NCI-H1436 treated with DMSO at 0.1 percent for 48 hours (cell line): ENCODE measurements around the gene PCID2.

Experiments used
- DNase-seq: peaks from one replicate; lab custom pipeline; 2025; lab: John Stamatoyannopoulos, UW

PCID2 gene

DNA sequence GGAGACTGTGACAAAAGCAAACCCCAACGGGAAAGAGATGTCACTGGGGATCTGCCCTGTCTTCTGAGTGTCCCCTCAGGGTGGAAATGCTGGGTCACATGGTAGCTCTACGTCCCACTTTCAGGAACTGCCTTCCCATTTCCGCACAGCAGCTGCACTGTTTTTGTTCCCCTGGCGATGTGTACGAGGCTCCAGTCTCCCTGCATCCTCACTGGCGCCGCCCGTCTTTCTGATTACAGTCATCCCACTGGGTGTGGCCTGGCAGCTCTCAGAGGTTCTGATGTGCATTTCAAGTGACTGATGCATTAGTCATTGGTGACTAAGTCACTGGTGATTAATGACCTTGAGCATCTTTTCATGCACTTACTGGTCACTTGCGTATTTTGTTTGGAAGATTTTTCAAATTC, 21.2 kb downstream of the PCID2 start:
- no peak for DNase-seq

DNA sequence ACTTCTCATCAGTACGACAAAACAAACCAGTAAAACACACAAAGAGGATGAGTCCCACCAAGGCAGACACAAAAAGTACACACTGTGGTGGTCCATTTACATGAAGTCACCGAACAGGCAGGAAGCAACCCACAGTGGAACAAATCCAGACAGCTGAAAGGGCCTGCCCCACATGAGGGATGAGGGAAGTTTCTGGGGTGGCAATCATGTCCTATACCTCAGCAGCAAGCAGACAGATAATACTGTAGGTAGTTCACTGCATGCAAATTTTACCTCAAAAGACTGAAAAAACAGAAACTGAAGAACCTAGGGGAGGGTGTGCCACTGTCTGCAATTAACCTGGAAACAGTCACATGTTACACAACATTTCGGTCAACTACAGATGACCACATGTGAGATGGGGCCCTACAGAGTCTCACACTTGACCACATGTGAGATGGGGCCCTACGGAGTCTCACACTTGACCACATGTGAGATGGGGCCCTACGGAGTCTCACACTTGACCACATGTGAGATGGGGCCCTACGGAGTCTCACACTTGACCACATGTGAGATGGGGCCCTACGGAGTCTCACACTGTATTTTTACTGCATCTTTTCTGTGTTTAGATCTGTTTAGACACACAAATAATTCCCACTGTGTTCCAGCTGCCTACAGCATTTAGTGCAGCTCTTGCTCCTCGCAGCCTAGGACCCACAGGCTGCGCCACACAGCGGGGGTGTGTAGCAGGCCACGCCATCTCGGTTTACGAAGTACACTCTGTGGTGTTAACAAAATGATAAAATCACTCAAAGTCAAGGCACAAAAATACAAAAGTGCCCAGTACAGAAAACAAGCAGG, 22.2 kb downstream of the PCID2 start:
- DNase-seq: no peak

DNA sequence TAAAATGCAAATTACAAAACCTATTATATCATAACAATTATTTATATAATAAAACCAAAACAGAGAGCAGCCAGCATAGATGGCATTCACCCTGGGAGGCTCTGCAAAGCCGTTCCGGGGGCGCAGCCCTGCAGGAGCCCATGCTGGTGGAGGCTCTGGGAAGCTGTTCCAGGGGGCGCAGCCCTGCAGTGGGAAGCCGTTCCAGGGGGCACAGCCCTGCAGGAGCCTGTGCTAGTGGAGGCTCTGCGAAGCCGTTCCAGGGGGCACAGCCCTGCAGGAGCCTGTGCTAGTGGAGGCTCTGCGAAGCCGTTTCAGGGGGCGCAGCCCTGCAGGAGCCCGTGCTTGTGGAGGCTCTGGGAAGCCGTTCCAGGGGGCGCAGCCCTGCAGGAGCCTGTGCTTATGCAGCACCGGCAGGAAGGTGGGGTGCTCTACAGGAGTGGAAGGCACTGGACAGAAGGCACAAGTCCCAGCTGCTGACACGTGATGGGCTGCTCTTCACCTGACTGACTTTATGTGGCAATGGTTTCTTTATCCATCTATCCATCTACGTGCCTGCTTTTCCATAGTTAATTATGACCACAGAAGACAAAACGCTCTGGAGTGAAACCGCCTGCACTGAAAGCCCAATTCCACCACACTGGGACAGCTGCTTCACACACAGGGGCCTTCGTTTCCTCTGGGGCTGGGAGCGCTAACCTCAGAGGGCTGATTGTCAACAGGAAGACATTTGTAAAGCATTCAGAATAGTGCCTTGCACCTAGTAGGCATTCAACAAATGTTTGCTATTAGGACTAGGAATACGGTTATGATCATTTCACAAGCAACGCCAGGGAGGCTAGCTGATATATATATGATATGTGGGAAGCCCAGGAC, 23.7 kb downstream of the PCID2 start:
- no peak for DNase-seq

DNA sequence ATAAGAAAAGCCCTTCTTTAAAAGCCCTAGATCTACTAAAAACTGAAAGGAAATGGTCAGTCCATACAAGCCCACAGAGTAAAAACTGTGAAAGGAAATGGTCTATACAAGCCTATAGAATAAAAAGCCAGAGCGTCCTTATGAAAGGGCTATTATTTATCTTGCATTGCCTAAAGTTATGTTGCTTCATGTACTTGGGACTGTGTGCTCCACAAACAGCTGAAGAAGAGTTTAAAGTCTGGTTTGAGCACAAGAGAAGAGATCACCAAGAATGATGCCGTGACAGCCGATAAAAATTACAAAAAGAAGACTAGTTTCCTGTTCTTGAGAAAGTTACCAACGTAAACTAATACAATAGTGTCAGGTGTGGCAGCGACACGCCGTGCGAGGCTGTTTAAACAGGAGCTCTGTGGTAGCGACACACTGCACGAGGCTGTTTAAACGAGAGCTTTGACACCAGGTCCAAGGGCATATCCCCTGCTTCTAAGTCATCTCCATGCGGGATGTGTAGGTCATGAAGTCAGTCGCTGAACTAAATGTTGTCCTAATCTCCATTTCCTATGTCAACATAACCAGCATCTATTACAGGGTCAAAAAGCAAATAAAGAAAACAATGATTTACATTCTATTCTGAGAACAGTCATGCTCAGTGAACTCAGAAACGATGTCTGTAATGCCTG, 24.9 kb downstream of the PCID2 start:
- no peak for DNase-seq

DNA sequence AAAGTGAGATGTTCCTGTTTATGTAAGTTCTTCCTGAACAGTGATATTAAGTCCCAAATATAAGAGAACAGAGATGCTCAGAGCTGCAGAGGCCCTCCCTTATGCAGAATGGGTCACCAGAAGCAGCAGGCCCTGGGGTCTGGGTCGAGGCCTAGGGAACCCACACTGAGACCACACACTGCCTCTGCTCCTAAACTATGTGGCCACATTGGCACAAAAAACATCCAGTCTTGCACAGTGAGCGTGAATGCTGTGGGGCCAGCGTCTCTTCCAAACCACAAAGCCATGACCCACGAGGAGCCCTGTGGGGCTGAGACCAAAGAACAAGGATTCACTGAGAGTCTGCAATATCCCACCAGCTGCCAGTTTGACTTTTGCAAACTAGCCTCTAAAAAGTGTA, 26.4 kb downstream of the PCID2 start:
- no peak for DNase-seq

DNA sequence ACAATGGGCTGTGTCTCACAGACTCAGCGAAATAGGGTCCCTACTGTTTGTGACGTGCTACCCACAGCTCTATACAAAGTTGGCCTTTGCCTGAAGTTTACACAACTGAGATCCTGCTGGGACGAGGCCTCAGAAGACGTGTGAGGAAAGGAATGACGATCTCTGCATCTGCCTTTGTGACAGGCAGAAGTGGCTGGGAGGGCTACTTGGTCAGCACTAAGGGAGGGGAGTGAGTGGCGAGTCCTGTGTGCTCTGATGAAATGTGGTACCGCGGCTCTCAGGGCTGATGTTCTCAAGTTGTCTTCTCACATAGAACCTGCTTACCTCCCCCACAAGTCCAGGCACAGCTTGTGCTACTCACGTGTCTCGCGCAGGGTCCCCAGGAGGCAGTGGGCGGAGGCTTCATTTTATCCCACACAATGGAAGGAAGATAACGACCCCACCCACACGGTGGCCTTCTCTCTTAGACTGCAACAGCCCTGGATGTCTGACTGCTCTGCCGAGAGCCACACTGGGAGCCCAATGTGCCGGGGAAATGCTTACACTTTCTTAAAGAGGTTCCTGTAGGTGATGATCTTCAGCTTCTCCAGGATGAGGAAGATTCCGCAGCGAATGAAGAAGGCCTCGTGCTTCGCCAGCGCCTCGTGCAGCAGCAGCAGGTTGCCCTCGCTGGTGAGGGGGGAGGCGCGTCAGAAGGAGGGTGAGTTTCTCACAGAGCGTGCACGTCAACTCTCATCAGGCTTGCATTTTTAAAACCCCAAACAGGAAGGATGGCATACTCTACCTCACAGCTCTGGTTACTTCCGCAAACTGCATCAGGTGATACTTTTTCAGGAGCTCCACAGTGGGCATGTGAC, 28.9 kb downstream of the PCID2 start:
- DNase-seq: no peak

DNA sequence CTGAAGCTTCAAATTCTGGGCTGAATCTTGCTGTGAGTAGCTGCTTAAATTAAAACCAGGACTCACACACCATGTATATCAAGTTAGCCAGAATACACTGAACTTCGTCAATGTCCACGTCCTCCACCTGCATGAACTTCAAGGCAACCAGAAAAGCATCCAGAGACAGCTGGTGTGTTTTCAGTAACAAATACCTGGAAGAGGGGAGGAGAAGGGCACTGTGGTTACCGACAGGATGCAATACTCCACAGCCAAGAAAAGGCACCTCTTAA, 29.6 kb downstream of the PCID2 start:
- no peak for DNase-seq

DNA sequence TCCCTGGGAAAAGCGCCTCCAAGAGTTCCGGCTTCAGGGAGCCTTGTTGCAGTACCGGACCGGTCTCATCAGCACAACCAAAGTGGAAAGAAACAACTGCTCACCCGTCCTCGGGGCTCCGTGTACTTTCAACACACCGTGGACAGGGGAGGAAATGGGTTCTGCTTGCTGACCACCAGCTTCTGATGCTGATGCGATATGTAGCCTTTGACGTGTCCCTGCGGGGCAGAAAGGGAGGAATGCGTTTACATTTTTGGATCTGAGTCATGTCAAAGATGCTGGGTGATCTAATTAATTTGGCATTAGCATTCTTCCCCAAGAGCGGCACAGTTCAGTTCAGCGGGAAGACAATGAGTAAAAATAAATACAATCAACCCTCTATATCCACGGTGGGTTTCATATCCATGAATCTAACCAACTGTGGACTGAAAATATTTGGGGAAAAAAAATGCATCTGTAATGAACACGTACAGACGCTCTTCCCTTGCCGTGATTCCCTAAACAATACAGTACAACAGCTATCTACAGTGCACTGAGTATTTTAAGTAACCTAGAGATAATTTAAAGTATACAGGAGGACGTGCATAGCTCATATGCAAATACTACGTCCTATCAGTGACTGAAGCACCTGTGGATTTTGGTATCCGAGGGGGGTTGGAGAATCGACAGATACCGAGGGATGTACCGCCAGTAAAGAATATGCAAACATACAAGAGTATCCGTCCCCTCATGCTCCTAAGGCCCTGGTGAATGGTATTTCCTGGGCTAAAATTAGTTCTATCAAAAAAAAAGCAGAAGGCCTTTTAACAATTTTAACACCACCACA, 30.2 kb downstream of the PCID2 start:
- DNase-seq: no peak

DNA sequence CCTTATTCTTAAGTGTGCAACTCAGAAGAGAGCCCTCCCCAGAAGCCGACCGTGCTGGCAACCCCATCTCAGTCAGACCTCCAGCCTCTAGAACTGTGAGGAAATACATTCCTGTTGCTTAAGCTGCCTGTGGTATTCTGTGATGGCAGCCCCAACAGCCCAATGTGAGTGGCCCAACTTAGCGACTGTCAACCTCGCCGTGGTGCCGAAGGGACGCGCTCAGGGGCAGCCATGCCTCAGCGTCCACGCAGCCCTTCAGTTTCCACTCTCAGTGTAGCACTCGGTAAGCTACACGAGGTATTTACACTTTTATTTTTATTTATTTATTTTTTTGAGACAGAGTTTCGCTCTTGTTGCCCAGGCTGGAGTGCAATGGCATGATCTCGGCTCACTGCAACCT, 31.6 kb downstream of the PCID2 start:
- no peak for DNase-seq

DNA sequence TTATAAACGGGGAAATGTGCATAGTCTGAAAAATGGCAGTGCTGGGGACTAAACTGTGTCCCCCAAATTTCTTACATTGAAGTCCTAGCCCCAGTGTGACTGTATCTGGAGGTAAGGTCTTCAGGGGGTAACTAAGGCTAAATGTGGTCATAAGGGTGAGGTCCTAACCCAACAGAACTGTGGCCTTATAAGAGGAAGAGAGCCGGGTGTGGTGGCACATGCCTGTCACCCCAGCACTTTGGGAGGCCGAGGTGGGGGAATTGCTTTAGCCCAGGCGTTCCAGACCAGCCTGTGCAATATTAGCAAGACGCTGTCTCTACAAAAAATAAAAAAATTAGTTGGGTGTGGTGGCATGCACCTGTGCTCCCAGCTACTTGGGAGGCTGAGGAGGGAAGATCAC, 32.2 kb downstream of the PCID2 start:
- no peak for DNase-seq

DNA sequence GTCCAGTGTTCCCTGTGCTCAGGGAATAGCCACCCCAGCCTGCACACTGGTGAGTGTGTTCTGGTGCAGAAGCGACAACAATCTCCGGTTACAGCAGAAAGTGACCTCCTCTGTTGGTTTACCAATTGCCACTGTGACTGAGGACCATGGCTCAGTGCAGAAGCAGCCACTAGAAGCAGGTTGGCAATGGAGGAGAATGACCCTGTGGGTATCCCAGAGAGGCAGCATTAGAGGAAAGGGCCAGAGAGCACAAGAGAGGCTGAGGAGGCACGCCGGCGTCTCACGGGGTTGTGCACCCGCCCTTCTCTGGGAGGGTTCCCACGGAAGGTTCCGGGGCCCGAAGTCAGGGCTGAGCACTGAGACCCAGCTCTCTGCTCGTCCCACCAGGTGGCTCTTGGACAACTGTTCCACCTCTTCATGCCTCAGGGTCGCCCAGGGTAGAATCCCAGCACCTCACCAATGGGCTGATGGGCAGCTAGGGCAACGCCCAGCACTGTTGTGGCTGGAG, 36.0 kb downstream of the PCID2 start:
- DNase-seq: no peak

DNA sequence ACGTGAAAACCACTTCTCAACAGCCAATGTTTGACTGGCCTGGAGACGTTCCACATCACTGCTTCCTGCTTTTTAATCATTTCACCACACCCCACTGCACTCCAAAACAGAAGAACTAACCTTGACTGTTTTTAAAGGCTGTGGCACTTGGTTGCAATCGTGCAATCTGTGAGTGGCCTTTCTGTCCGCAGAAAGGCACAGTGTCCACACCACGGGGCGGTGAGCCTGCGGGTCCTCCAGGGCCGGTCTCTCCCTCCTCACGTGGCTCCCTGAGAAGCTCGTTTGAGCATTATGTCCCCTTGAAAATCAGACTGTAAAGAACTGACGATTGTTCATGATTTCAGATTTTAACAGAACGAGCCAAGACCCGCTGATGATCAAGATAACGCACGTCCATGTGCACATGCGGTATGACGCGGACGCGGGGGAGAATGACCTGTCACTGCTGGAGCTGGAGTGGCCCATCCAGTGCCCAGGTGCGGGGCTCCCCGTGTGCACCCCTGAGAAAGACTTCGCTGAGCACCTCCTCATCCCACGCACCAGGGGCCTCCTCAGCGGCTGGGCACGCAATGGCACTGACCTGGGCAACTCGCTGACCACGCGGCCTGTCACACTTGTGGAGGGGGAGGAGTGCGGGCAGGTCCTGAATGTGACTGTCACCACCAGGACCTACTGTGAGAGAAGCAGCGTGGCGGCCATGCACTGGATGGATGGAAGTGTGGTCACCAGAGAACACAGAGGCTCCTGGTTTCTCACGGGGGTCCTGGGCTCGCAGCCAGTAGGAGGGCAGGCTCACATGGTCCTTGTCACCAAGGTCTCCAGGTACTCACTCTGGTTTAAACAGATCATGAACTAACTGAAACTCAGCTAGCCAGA, 37.0 kb downstream of the PCID2 start:
- DNase-seq: no peak

DNA sequence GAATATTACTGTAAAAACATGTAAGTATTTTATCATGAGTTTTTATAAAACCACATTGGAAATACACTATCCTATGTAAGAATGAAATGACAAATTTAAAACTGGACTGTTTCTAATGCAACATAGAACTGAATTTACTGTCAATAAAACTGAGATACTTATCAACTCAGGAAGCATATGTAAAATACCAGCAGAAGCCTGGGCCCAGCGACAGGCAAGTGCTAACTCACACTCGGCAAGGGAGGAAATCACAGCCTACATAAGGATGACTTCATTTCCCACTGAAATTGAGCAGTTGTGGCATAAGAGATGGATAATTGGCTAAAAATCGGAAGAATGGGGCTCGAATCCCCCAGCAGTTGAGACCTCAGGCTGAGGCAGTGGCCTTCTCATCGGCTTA, 38.0 kb downstream of the PCID2 start:
- DNase-seq: no peak

DNA sequence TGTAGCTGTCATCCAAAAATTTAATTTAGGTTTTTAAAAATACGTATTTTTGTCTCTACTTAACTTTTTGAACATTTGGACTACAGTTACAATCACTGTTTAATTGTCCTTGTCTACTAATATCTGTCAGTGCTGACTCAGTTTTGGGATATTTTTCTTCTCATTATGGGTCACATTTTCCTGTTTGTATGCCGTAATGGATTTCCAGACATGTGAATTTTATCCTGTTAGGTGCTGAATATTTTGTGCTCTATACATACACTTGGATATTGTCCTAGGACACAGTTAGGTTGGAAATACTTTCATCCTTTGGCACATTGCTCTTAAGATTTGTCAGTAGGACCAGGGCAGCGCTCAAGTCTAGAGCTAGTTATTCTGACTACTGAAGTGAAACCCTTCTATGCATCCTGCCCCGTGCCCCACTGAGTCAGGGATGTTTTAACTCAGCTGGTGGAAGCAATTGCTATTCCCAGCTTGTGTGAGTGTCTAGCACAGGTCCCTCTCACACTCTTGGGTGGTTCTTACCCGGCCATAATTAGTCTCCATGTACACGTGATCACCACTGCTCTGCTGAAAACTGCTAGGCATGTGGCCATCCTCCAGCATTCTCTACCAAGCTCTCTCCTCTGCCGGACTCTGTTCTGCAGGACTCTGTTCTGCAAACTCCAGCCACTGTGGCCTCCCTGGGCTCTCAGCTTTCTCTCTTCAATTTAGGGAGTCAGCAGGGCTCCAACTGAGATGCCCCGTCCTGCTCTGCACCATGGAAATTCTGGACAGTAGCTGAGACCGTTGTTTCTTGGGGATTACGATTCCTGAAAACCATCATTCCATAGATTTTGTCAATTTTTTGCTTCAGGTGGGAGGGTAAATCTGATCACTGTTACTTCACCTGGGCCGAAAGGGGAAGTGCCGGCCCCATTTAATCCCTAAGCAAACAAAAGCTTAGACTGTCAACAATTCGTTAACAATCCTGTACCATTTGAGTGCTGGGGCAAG, 38.9 kb downstream of the PCID2 start:
- no peak for DNase-seq

DNA sequence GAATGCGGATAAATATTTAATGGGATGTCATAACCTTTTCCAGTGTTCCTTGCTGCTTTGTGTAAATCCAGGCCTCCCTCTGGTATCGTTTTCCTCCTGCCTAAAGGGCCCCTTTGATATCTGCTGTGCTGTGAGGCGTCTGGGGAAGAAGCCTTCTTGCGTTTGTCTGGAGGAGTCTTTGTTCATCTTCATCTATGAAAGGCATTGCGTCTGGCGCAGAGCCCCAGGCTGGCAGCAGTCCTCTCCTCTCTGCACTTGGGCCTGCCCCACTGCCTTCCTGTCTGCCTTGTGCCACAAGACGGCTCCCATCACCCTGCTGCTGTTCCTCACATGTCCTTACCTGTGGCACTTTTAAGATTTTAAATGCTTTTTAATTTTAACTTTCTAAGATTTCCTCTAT, 40.3 kb downstream of the PCID2 start:
- no peak for DNase-seq

DNA sequence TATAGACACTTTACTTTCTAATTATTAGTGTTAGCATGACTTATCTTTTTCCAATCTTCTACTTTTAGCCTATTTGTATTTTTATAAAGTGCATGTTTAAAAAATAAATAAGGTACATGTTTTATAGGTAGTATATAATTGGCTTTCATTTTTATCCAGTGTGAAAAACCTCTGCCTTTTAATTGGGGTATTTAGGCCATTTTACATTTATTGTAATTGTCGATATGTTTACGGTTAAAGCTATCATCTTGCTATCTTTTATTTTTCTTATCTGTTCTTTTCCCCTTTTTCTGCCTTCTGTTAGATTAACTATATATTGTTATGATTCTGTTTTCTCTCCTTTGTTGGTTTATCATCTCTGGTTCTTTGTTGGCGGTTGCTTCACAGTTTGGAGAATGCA, 40.9 kb downstream of the PCID2 start:
- no peak for DNase-seq

DNA sequence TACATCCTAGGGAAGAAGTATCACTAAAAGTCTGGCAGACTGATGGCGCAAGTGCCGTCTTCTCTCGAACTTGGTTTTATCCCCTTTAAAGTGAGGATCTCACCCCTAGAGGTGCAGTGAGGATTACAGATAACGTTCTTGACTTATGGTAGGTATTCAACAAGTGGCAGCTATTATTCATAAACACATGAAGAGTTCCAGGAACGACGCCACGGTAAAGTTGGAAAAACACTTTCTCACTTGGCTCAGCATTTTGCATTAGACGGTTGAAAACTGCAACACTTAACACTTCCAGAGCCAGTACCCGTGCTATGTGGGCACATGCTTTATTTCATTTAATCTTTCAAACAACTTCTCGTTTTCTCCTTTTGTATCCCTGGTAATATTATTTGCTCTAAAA, 41.3 kb downstream of the PCID2 start:
- no peak for DNase-seq

DNA sequence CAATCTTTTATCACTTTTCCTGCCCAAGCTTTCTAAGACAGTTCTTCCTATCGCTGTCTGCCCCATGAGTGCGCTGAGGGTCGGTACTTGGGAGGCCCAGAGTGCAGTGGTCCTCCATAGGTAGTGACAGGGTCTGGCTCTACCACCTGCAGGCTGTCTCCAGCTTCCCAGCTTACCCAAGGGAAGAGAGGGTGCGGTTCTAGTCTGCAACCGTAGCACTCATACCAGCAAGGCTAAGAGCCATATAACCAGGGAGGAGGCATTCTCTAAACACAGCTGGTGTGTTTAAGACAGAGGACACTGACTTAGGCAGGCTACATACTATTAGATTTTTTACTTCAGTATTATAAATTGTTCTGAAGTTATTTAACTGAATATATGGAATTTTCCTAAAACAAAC, 41.8 kb downstream of the PCID2 start:
- DNase-seq: no peak

DNA sequence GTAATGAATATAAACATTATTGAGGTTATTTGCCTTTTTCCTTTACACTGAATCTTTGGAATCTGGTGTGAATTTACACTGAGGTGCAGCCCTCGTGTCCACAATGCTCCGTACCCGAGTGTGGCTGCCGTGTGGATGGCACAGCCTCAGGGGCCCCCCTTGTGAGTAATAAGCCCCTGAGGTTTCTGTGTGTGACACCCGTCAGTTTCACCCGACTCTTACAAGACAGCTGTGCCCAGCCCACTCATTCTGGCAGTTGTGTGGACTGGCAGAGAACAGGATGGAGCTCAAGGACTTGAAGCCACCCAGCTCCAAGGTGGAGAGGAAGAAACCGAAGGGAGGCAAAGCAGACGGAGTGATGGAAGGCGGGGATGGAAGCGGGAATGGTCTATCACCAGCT, 42.2 kb downstream of the PCID2 start:
- DNase-seq: no peak
